Spleen (tissue), 11 donors: ENCODE data around the gene TMEM26. TPM values are rescaled to one million over a fixed set of nuclear protein-coding genes. Genes with fewer than 3 reads are reported as not detected.
"Not testable (repeated sequence)": the region's sequence is repeated elsewhere in the genome, so short reads cannot be mapped to it uniquely, and the experiment has no call there.

Source experiments
- DNase-seq: peaks from one replicate; pipeline ENCODE4 v3.0.0-alpha.2; 2020
- H3K27ac ChIP-seq, 8 donors: fragments of 200-600 bp; sonication (generic) in 7 of 8; 1 replicate in 4 of 8; 2 replicates in 4 of 8; pipeline versions ENCODE4 v1.5.0 to v1.8.0; 2016 to 2021; ENCODE audit warnings: inconsistent platforms in 4 of 8, mild to moderate bottlenecking in 4 of 8, moderate library complexity in 1 of 8
- H3K27me3 ChIP-seq, 7 donors: fragments of 200-600 bp; sonication (generic) in 6 of 7; replicated peaks in 1 of 7; 1 replicate in 4 of 7; 2 replicates in 3 of 7; pipeline versions ENCODE4 v1.5.0 to v1.8.0; 2016 to 2021; ENCODE audit warnings: inconsistent platforms in 3 of 7, mild to moderate bottlenecking in 1 of 7
- H3K36me3 ChIP-seq, 6 donors: fragments of 200-600 bp; sonication (generic) in 5 of 6; 1 replicate in 4 of 6; 2 replicates in 2 of 6; pipeline versions ENCODE4 v1.5.0 to v1.8.0; 2016 to 2021; ENCODE audit warnings: inconsistent platforms in 2 of 6
- H3K4me1 ChIP-seq, 6 donors: fragments of 200-600 bp; sonication (generic) in 5 of 6; 1 replicate in 3 of 6; 2 replicates in 3 of 6; pipeline versions ENCODE4 v1.5.0 to v1.8.0; 2016 to 2021; ENCODE audit warnings: inconsistent platforms in 3 of 6
- H3K4me3 ChIP-seq, 8 donors: fragments of 200-600 bp; sonication (generic) in 7 of 8; 1 replicate in 4 of 8; 2 replicates in 4 of 8; pipeline versions ENCODE4 v1.5.0 to v1.8.0; 2016 to 2021; ENCODE audit warnings: inconsistent platforms in 4 of 8, mild to moderate bottlenecking in 4 of 8, moderate library complexity in 2 of 8
- H3K9me3 ChIP-seq, 8 donors: fragments of 200-600 bp; sonication (generic) in 7 of 8; 1 replicate in 4 of 8; 2 replicates in 4 of 8; pipeline versions ENCODE4 v1.5.0 to v1.8.0; 2016 to 2021; ENCODE audit warnings: inconsistent platforms in 4 of 8
- CTCF ChIP-seq, 11 experiments: fragments of 200-600 bp in 7 of 11; fragments of 450-650 bp in 4 of 11; sonication (generic) in 4 of 11; IDR thresholded peaks in 8 of 11; conservative IDR thresholded peaks in 3 of 11; 1 replicate in 7 of 11; 2 replicates in 4 of 11; pipeline versions ENCODE4 v1.4.0 to v1.8.0; 2016 to 2021; ENCODE audit warnings: antibody characterized with exemption in 11 of 11, inconsistent platforms in 4 of 11, mild to moderate bottlenecking in 1 of 11
- POLR2A ChIP-seq, 3 donors: fragments of 450-650 bp; IDR thresholded peaks; one replicate each; pipeline ENCODE4 v1.5.1; 2017; ENCODE audit warnings: antibody characterized with exemption in 3 of 3, mild to moderate bottlenecking in 1 of 3
- POLR2AphosphoS5 ChIP-seq, 3 donors: sonication (generic); formaldehyde crosslinking; IDR thresholded peaks; one replicate each; pipeline ENCODE4 v1.5.1; 2017; ENCODE audit warnings: antibody characterized with exemption in 3 of 3
- WGBS, 5 donors: extraction: QIAGEN DNeasy Blood & Tissue Kit in 3 of 5; methylation state at CpG; one replicate each; pipeline versions ENCODE4 v1.1.5 to v1.1.7; 2013 to 2018; 5-methylcytosine and 5-hydroxymethylcytosine counted together
- intact Hi-C: fragments of 100-400 bp; cut with DNase I; formaldehyde crosslinking; loops from one replicate; pipeline ENCODE4 v1.15.0; 2023; ENCODE audit warnings: low total_unique reads
- polyA plus RNA-seq, 3 donors: library from polyadenylated mRNA; stranded (reverse); fragments of 200-250 nt; gene quantifications; one replicate each; pipeline ENCODE4 v1.2.1, GENCODE V29; 2013
- total RNA-seq, 7 donors: library from RNA; depleted of rRNA in 3 of 7; stranded (reverse); fragments of >200 nt in 3 of 7; fragmentation: NEBNext Ultra II Directional in 4 of 7; extraction: Animal tissue kit (Norgen Biotek cat#: 25700) in 4 of 7; gene quantifications; one replicate each; pipeline versions ENCODE4 v1.1.0 to v1.2.1, GENCODE V29; 2016 to 2021
- donor health status: healthy with polysubstance abuse.
- donor health status: DM: no; HTN: no; CAD: no; lungs with moderate emphysema.
- donor health status: DM: no; HTN: no; CAD: no.
- donor health status: Bipolar disorder and iron deficiency.
- donor health status: healthy.
- donor health status: DM: no; HTN: no; CAD: no.
- donor health status: DM: yes; HTN: yes; CAD: no.

The TMEM26 gene
- total and polyA plus RNA-seq, 10 donors, result 1.0 to 30.9 (median 20.8) TPM

- H3K27me3 ChIP-seq, result no peaks in the 10 kb centered on the region
- intact Hi-C loops, result no loop called here
- WGBS, 5 donors, result 12 to 24% (median 20%) methylated on average over 4 of the region's 4 CpGs
Observed at GRCh38 chr10:61390851-61391250, 62.3 kb downstream of the TMEM26 start.

GRCh38 chr10:61389887-61390286 lies 63.3 kb downstream of the TMEM26 start:
- Histone ChIP-seq H3K36me3 (no peaks in the 10 kb centered on the region), H3K9me3 (peaks cover 0 to 4% (median 0%) of the 10 kb centered on the region in 8 donors), H3K4me3 (no peak overlapping the region), H3K4me1 (peaks cover 0 to 13% (median 0%) of the 10 kb centered on the region in 6 donors), H3K27me3 (no peaks in the 10 kb centered on the region), H3K27ac (peak overlapping the region in 5 of 8 donors; percentile 35 to 71 (median 54))
- DNase-seq, result no peak
- intact Hi-C loops, result no loop called here
- WGBS, 5 donors, result 66 to 82% (median 72%) methylated on average over 3 of the region's 3 CpGs
- no peak for TF ChIP-seq CTCF (IDR thresholded peaks at IDR 0.05 in 8 of 11, conservative IDR thresholded peaks at IDR 0.05 in 3 of 11)
- no peak for TF ChIP-seq POLR2AphosphoS5 (IDR thresholded peaks at IDR 0.05)
- TF ChIP-seq POLR2A (IDR thresholded peaks at IDR 0.05), result no peak

More at GRCh38 chr10:61390851-61391250, 62.3 kb downstream of the TMEM26 start:
- TF ChIP-seq POLR2A (IDR thresholded peaks at IDR 0.05), result no peak
- no peak for TF ChIP-seq CTCF (IDR thresholded peaks at IDR 0.05 in 8 of 11, conservative IDR thresholded peaks at IDR 0.05 in 3 of 11)
- TF ChIP-seq POLR2AphosphoS5 (IDR thresholded peaks at IDR 0.05), result no peak
- Histone ChIP-seq H3K4me1 (peaks cover 0 to 13% (median 0%) of the 10 kb centered on the region in 6 donors), H3K36me3 (no peaks in the 10 kb centered on the region), H3K4me3 (no peak overlapping the region), H3K9me3 (peaks cover 0 to 4% (median 0%) of the 10 kb centered on the region in 8 donors), H3K27ac (peak overlapping the region in 6 of 8 donors; percentile 15 to 71 (median 53))
- no peak for DNase-seq

GRCh38 chr10:61388986-61389385 lies 64.2 kb downstream of the TMEM26 start:
- H3K36me3 ChIP-seq, H3K27me3 ChIP-seq, H3K4me3 ChIP-seq, intact Hi-C loops, H3K9me3 ChIP-seq: not testable (repeated sequence)
- peak; percentile 47 for DNase-seq
- H3K27ac ChIP-seq, result peak overlapping the region in 4 of 8 donors; percentile 29 to 54 (median 50)
- H3K4me1 ChIP-seq, result peaks cover 0 to 13% (median 0%) of the 10 kb centered on the region in 6 donors
- WGBS, 5 donors, result 76 to 90% (median 79%) methylated on average over 6 of the region's 6 CpGs

- no peak overlapping the region for H3K4me3 ChIP-seq
- intact Hi-C loops, result no loop called here
- WGBS, 5 donors, result 91 to 97% (median 95%) methylated on average over 2 of the region's 2 CpGs
- TF ChIP-seq POLR2A (IDR thresholded peaks at IDR 0.05), result no peak
- no peak for TF ChIP-seq CTCF (IDR thresholded peaks at IDR 0.05 in 8 of 11, conservative IDR thresholded peaks at IDR 0.05 in 3 of 11)
- H3K36me3 ChIP-seq, result no peaks in the 10 kb centered on the region
- H3K9me3 ChIP-seq, result no peaks in the 10 kb centered on the region
- no peak overlapping the region for H3K27ac ChIP-seq
- no peaks in the 10 kb centered on the region for H3K27me3 ChIP-seq
- no peak for DNase-seq
- H3K4me1 ChIP-seq, result peaks cover 0 to 3% (median 0%) of the 10 kb centered on the region in 6 donors
Observed at GRCh38 chr10:61385231-61386001, 67.8 kb downstream of the TMEM26 start.

GRCh38 chr10:61381153-61381552 lies 72.0 kb downstream of the TMEM26 start:
- H3K4me3 ChIP-seq, H3K36me3 ChIP-seq, H3K4me1 ChIP-seq, DNase-seq, H3K27ac ChIP-seq, H3K9me3 ChIP-seq, intact Hi-C loops, H3K27me3 ChIP-seq: not testable (repeated sequence)
- 82 to 96% (median 88%) methylated on average over 2 to 3 of the region's 3 CpGs for WGBS, 5 donors
